Measurements from ENCODE around the gene AK5.

GRCh38 chr1:77282866-77283539 is 1.2 kb downstream of the AK5 start:
- no peak for TF ChIP-seq CTCF (IDR thresholded peaks at IDR 0.05)
- TF ChIP-seq POLR2A (IDR thresholded peaks at IDR 0.05): no peak
- TF ChIP-seq POLR2AphosphoS5 (IDR thresholded peaks at IDR 0.05): no peak

All from prostate gland (tissue), 2 donors.